GM19099 (cell line): ENCODE measurements around the gene ASIC3.

Experiments
- POLR2A ChIP-seq: IDR thresholded peaks from 3 replicates; pipeline ENCODE4 v1.6.1; 2011; ENCODE audit warnings: low read depth; ENCODE audit not compliant: insufficient read length; ENCODE audit errors: extremely low read depth

The ASIC3 gene

DNA sequence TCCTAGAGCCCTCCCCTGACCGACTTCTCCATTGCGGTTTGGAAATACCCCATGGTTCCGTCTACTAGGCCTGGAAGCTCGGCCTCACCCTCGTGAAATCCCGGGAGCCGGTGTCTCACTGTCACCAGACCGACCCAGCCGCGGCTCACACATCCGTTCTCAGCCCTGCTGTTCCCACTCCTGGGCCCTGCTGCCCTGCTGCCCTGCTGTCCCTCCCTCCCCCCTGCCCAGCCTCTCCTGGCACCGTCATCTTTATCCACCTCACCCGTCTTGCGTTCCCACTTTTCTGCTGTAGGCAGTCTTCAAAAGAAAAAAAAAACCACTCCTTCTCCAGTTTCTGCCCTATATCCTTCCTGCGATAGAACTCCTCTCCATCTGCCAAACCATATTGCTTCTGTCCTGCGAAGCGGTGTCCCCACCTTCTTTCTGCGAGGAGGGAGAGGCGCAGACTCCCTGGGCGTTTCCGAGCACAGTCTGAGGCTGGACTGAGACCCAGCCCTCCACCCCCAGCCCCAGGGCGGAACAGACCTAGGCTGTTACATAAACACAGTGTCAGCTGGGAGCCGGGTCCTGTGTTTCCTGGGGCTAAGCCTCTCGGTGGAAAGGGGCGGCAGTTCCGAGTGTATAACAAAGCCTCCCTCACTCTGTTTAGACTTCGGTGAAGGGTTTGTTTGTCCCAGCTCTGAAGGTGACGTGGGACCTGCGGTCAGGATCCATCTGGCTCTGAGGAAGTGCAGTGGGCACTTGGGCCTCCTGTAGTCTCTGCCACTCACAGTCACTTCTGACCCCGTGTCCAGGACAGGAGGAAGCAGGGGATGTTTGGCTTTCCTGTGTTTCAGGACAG is 40.7 kb downstream of the ASIC3 start:
- TF ChIP-seq POLR2A: no peak

DNA sequence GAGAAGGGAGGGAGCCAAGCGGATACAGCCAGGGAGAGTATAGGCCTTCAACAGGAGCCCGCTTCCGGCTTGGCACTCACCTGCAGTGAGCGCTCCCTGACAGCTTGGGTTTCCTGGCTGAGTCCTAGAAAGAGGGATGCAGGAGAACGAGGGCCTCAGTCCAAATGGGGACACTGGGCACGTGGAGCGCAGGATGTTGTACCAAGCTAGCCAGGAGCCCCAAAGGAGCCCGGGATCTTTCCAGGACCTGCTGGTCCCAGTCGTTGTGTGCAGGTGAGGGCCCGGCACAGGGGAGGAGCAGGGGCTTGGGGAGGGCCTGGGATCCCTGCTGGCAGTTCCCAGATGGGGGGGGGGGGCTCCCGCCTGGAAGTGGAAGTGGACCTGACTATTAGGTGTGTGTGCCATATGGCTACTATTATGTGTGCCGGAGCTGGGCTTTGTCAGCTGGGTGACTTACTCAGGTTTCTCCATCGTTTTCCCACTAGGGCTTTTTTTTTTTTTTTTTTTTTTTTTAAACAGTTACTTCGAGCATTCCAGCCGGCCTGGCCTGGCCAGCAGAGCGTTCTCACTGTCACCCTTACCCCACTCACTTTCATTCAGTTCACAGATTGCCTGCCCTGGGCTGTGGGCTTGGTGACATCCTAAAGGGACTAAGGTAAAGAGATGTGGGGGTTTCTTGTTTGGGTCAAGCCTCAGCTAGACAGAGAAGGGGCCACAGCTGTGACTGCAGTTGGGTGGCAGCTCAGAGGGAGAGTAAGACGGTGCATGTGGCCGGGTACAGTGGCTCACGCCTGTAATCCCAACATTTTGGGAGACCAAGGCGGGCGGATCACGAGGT is 41.8 kb downstream of the ASIC3 start:
- no peak for TF ChIP-seq POLR2A

DNA sequence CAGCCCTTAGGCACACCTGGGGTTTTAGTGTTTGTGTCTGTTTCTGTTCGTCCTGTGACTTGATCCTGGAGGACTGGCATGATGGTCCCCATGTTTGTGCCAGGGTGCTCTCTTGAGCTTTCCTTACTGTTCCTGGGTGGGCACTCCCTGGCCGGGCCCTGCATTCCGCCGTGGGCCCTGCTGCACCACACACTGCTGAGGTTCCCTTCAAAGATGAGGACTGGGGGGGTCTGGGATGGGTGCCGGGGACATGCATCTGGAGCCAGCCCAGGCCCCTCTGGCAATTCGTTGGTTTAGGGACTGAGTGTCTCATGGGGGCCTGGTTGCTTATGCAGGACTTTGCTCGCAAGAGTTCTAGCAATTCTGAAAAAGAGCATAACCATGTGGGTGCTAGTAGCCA is 42.7 kb downstream of the ASIC3 start:
- no peak for TF ChIP-seq POLR2A

DNA sequence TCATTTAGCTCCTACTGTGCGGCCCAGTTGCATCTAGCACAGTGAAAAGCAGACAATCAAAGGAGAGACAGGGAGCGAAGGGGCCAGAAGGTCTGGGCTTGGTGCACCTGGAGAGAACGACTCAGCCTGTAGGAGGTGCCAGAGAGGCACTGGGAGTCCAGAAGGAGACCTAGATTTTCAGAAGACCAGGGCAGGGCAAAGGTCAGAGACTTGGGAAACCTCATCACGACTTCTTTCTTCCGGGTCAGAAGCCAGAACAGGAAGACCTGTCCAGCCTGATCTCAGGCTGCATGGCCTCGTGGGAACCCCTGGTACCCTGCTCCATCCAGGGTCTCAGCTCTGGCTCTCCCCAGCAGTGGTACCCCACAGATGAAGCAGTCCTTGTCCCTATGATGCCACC is 43.1 kb downstream of the ASIC3 start:
- no peak for TF ChIP-seq POLR2A

DNA sequence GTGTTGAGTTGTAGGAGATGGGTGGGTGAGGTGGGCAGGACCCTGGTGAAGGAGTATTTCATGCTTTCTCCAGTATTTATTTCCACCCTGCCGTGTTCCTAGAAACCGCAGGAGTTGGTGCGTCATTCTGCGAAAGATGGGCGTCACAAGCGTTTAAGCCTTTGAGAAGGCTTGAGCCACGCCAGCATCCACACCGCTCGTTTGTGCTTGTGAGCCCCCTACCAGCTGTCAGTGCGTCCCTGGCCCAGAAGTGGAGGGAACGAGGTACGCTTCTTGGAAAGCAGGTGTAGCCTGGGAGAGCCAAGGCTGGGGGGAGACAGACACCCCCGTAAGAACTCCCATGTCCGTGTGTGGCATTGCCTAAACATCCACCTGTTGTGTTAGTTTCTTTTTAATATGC is 43.7 kb downstream of the ASIC3 start:
- TF ChIP-seq POLR2A: no peak

DNA sequence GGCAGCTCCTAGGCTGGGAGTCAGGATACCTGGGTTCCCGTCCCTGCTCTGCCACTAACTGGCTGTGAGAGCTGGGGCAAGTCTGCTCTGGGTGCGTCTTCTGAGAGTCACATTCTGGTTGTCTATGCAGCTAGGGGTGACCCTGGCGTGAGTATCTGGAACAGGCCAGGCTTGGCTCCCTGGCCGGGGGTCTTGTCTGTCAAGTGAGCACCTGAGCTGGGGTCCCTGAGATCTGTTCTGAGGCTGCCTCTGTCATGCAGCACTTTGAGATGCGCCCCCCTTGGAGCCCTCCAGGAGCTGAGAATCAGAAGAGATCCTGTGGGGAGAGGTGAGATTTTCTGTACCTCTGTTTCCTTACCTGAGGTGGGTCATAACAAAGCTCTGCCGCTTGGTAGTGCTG is 45.4 kb downstream of the ASIC3 start:
- TF ChIP-seq POLR2A: no peak

DNA sequence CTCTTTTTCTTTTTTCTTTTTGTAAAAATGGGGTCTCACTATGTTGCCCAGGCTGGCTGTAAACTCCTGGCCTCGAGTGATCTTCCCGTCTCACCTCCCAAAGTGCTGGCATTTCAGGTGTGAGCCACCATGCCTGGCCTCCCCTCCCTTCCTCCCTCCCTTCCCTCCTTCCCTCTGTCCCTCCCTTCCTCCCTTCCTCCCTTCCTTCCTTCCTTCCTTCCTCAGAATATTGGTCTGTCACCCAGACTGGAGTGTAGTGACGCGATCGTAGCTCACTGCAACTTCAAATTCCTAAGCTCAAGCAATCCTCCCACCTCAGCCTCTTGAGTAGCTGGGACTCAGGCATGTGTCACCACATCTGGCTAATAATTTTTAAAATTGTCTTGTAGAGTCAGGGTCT is 46.3 kb downstream of the ASIC3 start:
- TF ChIP-seq POLR2A: no peak

DNA sequence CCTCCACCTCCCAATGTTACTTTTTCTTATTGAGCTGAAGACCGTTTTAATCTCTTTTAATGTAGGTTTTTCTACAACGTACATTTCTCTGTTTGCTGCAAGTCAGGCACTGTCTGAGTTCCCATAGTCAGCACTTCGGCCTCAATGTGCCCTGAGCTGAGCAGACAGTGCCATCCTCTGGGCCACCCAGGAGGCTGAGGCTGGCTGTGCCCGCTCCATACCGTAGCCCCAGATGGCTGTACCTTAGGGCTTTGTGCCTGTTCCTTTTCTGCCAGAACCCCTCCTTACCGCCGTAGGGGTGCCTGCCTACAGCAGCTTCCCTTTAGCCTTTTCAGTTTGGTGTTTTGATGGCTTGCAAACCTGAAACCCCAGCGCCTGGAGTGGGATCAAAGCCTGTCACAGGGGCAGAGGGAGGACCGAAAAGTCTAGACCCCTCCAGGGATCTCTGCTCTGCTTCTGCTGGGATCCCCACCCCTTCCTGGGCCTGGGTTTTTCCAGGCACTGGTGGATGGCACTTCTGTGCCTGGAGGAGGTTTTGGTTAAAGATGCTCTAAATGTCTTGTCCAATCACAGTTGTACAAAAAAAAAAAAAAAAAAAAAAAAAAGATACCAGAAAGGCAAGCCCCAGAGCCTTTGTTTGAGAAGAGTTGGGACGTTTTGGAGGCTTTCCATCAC is 46.9 kb downstream of the ASIC3 start:
- no peak for TF ChIP-seq POLR2A

DNA sequence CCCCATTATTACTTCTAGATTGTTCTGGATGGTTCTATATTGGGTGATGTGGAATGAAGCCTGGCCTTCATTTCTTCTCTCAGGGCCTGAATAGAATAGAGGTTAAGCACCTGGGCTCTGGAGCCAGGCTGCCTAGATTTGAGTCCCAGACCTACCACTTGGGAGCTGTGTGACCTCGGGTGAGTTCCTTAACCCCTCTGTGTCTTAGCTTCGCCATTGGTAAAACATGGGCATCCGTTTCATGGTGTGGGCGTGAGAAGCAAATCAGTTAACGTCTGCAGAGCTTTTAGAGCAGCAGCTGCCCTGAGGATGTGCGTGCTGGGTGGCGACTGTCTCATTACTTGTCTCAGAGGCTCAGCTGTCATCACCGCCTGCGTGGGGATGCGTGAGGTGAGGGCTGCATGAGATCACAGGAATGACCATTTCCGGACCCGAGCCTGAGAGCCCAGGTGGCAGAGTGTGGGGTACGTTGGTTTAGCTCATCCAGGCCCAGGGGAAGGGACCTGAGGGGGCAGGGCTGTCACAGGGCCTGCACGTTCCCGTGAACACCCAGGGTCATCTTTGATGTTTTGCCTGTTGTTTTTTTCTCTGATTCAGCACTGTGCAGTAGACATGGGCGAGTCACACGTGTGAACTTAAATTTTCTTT is 47.6 kb downstream of the ASIC3 start:
- TF ChIP-seq POLR2A: no peak

DNA sequence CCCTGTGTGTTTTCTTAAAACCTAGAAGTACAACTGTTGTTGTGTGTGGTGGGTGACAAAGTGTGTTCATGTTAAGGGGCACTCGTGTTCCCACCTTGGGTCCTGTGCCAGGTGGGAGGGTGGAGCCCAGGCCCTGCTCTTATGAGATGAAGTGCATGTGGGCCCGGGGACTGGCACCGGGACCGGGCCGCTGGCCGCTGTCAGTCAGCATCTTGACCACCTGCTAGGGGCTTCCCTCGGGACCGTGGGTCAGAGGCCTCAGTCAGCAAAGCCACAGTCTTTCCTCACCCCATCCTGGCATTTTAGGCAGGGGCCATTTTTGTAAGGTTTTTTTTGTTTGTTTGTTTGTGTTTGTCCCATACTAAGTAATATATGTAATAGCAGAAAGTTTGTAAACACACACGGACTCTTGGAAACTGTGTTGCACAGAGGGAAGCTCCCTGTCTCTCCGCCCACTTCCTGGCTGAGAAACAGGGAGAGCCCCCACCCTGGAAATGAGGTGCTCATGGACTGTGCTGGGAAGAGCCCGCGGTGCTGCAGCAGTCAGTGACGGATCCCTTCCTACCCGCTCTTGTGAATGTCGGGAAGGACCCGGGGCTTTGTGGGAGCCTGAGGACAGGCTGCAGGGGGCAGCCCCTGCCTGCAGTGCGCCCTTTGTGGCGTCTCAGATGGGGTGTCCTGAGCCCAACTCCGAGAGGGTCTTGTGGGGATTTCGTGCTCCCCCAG is 51.3 kb downstream of the ASIC3 start:
- TF ChIP-seq POLR2A: no peak

DNA sequence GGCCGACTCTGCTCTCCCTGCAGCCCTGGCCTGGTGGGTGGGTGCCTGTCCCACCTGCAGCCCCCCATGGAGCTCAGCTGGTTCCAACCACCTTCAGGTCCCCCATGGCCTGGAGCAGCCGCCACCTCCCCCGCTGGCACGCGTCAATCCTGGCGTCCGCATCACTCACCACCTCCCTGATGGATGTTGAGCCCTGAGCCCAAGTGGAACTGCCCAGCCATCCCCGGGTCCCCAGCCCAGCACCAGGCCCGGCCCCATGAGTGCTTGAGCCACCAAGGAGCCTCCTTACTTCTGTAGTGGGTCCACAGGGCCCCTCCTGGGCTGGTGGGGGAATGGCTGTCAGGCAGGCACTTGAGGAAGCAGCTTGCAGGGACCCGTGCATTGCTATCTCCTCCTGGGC is 52.6 kb downstream of the ASIC3 start:
- no peak for TF ChIP-seq POLR2A

DNA sequence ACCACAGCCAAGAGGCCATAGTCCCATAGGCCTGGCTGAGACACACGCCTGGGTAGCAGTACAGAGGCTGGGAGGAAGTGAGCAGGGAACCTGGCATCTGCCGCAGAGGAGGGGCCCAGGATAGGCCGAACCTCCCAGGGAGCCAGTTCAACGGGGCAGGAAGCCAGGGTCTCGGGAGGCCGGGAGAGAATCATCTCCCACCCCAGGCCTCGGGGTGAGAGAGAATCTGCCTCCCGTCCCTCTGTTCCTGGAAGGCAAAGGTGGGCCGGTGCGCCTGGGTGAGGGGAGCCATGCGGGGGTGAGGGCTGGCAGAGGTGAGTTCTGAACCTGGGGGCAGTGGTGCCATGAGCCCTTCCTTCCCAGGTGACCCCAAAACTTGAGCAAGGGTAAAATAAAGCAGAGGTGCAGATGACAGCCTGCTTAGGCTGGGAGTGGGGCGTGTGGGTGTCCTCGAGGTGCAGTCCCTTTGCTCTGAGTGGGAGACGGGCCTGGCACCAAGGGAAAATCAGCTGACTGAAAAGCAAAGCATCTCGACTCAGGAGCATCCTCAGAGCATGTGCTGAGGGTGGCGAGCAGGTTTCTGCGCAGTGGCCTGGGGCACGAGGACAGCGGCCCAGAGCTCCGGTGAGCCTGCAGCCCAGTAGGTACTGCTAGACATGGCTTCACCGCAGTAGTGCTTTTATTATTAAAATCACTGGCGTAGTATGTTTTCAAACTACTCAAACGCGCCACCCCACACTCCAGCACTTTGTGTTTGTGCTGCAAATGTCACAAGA is 53.5 kb downstream of the ASIC3 start:
- no peak for TF ChIP-seq POLR2A
